ENCODE results near the gene NSD1.
A peak's percentile ranks its signal among the peaks of the same experiment; 100 is the strongest.

The NSD1 gene, protein sequence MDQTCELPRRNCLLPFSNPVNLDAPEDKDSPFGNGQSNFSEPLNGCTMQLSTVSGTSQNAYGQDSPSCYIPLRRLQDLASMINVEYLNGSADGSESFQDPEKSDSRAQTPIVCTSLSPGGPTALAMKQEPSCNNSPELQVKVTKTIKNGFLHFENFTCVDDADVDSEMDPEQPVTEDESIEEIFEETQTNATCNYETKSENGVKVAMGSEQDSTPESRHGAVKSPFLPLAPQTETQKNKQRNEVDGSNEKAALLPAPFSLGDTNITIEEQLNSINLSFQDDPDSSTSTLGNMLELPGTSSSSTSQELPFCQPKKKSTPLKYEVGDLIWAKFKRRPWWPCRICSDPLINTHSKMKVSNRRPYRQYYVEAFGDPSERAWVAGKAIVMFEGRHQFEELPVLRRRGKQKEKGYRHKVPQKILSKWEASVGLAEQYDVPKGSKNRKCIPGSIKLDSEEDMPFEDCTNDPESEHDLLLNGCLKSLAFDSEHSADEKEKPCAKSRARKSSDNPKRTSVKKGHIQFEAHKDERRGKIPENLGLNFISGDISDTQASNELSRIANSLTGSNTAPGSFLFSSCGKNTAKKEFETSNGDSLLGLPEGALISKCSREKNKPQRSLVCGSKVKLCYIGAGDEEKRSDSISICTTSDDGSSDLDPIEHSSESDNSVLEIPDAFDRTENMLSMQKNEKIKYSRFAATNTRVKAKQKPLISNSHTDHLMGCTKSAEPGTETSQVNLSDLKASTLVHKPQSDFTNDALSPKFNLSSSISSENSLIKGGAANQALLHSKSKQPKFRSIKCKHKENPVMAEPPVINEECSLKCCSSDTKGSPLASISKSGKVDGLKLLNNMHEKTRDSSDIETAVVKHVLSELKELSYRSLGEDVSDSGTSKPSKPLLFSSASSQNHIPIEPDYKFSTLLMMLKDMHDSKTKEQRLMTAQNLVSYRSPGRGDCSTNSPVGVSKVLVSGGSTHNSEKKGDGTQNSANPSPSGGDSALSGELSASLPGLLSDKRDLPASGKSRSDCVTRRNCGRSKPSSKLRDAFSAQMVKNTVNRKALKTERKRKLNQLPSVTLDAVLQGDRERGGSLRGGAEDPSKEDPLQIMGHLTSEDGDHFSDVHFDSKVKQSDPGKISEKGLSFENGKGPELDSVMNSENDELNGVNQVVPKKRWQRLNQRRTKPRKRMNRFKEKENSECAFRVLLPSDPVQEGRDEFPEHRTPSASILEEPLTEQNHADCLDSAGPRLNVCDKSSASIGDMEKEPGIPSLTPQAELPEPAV (N-terminal part only)

GRCh38 chr5:177133096-177133852, at the start of gene NSD1:
NSD1 (plus strand) TSS chr5:177133773; CDS start chr5:177135104, 1,331 bp downstream.
- peak; percentile 94 for DNase-seq

DNA sequence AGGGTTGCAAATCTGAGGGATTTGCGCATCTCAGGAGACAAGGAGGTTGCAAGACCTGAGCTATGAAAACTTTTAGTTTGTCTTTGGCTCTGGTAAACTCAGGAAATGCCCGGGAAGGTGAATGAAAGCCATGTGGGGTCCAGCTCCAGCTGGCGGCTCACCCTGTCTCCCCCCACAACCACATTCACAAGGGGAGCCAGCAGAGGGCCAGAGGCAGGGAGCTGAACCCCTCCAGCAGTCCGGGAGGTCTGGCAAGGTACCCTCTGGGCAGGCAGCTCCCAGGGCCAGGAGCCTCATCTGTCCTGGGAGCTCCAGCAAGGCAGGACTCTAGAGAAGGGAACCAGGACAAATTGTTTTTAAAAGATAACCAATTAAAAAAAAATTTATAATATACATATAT, 49.4 kb upstream of the NSD1 start:
- DNase-seq, result no peak

DNA sequence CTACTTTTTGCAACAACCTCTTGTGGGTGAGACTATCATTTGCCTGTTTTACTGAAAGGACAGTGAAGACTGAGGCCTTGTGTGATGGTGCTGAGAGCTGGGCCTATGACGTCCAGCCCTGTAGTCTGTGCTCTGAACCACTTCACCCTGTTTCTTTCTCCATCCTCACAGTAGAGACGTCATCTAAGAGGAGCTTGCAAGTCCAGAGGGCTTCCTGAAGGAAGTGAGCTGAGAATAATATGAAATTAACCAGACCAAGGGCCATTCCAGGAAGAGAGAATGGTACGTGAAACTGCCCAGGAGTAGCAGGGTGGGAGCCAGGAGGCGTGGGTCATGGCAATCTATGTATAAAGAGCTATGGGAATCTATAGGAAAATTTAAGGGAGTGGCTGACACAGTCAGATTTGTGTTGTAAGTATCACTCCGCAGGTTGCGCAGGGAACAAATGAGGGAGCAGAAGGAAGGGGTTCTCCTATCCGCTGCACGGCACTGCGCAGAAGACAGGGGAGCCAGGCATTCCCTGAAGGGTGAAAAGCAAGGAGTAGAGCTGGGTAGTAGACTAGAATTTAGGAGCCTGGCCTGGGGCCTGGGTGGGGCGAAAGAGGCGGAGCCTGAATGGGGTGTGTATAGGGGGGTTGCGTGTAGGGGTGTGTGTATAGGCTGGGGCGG, 47.5 kb upstream of the NSD1 start:
- DNase-seq, result no peak

- peak; percentile 82 for DNase-seq
Measured at GRCh38 chr5:177086654-177087397, 46.7 kb upstream of the NSD1 start, which contains the start of gene FGFR4. FGFR4 (plus strand) TSS chr5:177086915; CDS start chr5:177089603, 2,688 bp downstream.

GRCh38 chr5:177087398-177088005, 46.1 kb upstream of the NSD1 start:
- DNase-seq, result no peak

- DNase-seq, result no peak
Measured at GRCh38 chr5:177089127-177089526, 44.4 kb upstream of the NSD1 start.

- DNase-seq, result no peak
Measured at GRCh38 chr5:177089825-177090641, 43.5 kb upstream of the NSD1 start.

- DNase-seq, result no peak
Measured at GRCh38 chr5:177090813-177091212, 42.8 kb upstream of the NSD1 start.

- no peak for DNase-seq
Measured at GRCh38 chr5:177091232-177091631, 42.3 kb upstream of the NSD1 start.

DNA sequence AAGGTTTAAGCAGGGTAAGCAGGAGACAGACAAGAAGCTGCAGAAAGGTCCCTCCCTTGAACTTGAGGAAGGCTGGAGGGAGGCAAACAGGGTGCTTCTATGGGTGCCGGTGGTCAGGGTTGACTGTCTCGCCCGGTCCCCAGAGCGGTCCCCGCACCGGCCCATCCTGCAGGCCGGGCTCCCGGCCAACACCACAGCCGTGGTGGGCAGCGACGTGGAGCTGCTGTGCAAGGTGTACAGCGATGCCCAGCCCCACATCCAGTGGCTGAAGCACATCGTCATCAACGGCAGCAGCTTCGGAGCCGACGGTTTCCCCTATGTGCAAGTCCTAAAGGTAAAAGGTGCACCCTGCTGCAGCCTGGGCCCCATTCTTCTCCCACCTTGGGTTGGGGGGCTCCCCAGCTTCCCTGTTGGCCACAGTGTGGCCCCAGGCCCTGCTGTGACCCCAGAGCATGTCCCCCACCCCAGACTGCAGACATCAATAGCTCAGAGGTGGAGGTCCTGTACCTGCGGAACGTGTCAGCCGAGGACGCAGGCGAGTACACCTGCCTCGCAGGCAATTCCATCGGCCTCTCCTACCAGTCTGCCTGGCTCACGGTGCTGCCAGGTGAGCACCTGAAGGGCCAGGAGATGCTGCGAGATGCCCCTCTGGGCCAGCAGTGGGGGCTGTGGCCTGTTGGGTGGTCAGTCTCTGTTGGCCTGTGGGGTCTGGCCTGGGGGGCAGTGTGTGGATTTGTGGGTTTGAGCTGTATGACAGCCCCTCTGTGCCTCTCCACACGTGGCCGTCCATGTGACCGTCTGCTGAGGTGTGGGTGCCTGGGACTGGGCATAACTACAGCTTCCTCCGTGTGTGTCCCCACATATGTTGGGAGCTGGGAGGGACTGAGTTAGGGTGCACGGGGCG, 41.1 kb upstream of the NSD1 start:
- DNase-seq, result no peak

DNA sequence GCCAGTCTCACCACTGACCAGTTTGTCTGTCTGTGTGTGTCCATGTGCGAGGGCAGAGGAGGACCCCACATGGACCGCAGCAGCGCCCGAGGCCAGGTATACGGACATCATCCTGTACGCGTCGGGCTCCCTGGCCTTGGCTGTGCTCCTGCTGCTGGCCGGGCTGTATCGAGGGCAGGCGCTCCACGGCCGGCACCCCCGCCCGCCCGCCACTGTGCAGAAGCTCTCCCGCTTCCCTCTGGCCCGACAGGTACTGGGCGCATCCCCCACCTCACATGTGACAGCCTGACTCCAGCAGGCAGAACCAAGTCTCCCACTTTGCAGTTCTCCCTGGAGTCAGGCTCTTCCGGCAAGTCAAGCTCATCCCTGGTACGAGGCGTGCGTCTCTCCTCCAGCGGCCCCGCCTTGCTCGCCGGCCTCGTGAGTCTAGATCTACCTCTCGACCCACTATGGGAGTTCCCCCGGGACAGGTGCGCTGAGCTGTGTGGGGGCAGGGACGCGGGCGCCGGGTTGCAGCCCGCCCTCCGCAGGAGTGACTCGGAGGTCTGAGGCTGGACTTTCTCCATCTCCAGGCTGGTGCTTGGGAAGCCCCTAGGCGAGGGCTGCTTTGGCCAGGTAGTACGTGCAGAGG, 40.4 kb upstream of the NSD1 start:
- DNase-seq, result no peak

GRCh38 chr5:177093803-177094202, 39.8 kb upstream of the NSD1 start:
- no peak for DNase-seq

DNA sequence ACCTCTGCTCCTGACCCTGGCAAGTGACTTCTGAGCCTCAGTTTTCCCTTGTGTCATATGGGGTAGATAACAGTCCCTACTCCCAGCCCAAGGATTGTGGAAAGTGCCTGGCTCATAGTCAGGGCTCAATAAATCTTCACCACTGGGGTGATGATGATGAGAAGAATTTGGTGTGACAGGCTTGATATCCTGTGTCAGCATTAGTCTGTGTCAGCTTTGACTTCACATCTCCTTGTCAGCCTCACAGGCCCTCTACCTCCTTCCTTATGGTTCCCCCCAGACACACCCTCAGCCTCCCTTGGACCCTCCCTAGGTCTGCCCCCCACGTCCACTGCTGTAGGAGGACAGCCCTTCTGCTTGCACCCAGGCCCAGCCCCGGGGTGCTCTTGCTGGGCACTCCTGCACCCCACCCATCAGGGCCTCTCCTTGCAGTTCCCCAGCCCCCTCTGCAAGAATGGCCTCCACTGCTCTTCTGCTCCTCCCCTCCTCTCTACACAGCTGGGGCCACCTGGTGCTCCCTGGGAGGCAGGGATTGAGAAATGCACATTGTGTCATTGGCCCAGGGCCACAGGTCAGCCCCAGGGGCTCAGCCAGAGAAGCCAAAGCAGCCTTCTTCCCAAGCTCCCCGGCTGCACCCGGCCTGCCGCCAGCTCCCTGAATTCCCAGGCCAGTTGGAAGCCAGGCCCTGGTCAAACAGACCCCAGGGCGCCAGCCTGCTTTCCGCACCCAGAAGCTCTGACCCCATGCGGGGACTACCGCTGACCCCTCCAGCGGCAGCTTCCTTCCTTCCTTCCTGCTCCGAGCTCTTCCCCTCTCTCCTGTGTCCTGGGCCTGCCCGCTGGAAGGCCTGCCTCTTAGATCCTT, 39.1 kb upstream of the NSD1 start:
- no peak for DNase-seq

DNA sequence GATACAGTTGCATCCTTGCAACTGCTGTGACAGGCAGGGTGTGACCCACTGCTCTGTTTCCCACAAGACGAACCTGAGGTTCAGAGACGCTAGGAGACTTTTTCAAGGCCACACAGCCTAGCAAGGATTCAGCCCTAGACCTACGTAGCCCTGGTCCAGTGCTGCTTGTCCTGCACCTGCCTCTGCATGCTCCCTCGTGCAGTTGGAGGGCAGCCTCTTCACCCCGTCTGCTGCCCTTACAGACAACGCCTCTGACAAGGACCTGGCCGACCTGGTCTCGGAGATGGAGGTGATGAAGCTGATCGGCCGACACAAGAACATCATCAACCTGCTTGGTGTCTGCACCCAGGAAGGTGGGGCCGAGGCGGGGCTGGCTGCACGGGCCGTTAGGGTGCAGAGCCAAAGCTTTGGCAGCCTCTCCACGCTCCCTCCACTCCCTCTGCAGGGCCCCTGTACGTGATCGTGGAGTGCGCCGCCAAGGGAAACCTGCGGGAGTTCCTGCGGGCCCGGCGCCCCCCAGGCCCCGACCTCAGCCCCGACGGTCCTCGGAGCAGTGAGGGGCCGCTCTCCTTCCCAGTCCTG, 38.4 kb upstream of the NSD1 start:
- DNase-seq, result no peak

DNA sequence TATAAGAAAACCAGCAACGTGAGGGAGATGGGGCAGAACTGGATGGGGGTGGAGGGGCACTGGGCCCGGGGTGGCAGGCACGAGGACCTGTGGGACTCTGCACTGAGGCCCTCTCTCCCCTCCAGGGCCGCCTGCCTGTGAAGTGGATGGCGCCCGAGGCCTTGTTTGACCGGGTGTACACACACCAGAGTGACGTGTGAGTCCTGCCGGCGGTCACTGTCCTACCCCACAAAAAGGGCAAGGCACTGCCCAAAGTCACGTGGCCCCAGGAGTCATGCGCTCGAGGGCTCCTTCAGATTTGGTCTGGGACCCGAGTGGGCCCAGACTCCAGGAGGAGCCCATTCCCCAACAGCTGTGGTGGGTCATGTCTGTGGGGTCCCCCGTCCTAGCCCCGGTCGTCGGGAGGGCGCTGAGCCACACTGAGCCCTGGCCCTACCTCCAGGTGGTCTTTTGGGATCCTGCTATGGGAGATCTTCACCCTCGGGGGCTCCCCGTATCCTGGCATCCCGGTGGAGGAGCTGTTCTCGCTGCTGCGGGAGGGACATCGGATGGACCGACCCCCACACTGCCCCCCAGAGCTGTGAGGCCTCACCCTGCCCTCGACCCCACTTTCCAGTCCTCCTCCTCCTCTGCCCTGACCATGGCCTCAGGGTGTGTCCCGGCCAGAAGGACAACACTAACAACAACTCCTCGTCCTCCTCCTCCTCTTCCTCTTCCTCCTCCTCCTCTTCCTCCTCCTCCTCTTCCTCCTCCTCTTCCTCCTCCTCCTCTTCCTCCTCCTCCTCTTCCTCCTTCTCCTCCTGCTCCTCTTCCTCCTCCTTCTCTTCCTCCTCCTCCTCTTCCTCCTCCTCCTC, 37.2 kb upstream of the NSD1 start:
- DNase-seq, result no peak
